Uterus (tissue), 2 donors: Measurements from ENCODE around the gene CDKL4.

Experiments used
- CTCF ChIP-seq, 4 experiments: fragments of 200-600 bp in 2 of 4; fragments of 450-650 bp in 2 of 4; sonication (generic) in 2 of 4; IDR thresholded peaks; one replicate each; pipeline ENCODE4 v1.5.1; 2016 to 2019; ENCODE audit warnings: antibody characterized with exemption in 4 of 4, mild to moderate bottlenecking in 2 of 4, moderate library complexity in 1 of 4
- POLR2A ChIP-seq, 2 donors: fragments of 450-650 bp; IDR thresholded peaks; one replicate each; pipeline ENCODE4 v1.6.1; 2016; ENCODE audit warnings: antibody characterized with exemption in 2 of 2, mild to moderate bottlenecking in 1 of 2, moderate library complexity in 1 of 2

- TF ChIP-seq POLR2A (IDR thresholded peaks at IDR 0.05) (no peak), CTCF (IDR thresholded peaks at IDR 0.05) (no peak)
Measured at GRCh38 chr2:39146630-39147029, 97.1 kb downstream of the CDKL4 start.
